ENCODE data around the gene DNAJB2. TPM values are rescaled to one million over a fixed set of nuclear protein-coding genes. Genes with fewer than 3 reads are reported as not detected.
A peak's percentile ranks its signal among the peaks of the same experiment; 100 is the strongest.
"Not testable (repeated sequence)": the region's sequence is repeated elsewhere in the genome, so short reads cannot be mapped to it uniquely, and the experiment has no call there.

DNAJB2 gene
- total RNA-seq, 2 experiments from 2014 or later = 43.5 to 51.1 TPM

- Mint-ChIP-seq H3K4me3 (no peak overlapping the region), H3K9me3 (ENCODE audit: insufficient read depth) (no peaks in the 10 kb centered on the region), H3K27me3 (ENCODE audit: low read depth) (no peaks in the 10 kb centered on the region), H3K4me1 (ENCODE audit: low read depth) (peaks cover 15% of the 10 kb centered on the region), H3K36me3 (ENCODE audit: low read depth) (peaks cover 26% of the 10 kb centered on the region), H3K27ac (no peak overlapping the region)
- ChIA-PET CTCF (interaction anchor here (13.6 kb wide), 1 partner anchor 8 kb away, joined by 239 read pairs; no protein-coding TSS in a partner anchor), POLR2A (interaction anchor here (1.0 to 1.7 kb wide), 2 partner anchors 9 to 33 kb away, joined by 3 to 5 read pairs; partner anchors contain the start of gene TUBA4B)
- DNase-seq (no peak), ATAC-seq (no peak)
Measured at GRCh38 chr2:219285373-219285735, 6.2 kb downstream of the DNAJB2 start.

DNA sequence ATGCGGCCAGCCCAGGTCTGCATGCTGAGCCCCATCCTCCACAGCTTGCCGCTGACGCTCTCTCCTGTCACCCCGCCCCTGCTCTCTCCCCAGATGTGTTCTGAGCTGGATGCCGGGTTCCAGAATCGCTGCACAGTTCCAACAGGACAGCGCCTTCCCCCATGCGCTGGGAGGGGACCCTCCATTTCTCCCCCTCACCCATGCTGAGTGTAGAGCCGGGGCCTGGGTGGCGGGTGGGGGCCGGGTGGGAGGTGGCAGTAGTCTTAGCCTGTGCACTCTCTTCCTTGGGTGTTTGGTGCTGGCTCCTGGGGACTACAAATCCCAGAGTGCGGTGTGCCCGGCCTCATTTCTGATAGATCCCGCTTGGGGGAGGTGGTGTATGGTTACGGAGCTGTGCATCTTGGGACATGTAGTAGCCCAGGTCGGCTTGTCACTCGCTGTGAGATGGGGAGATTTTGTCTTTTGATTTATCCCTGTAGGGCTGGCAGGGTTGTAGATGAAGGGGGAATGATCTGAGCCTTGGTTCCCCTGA lies 6.8 kb downstream of the DNAJB2 start:
- H3K4me1 Mint-ChIP-seq (ENCODE audit: low read depth) = peaks cover 12% of the 10 kb centered on the region
- H3K27ac Mint-ChIP-seq = no peak overlapping the region
- no peaks in the 10 kb centered on the region for H3K27me3 Mint-ChIP-seq (ENCODE audit: low read depth)
- no peak for DNase-seq
- H3K36me3 Mint-ChIP-seq (ENCODE audit: low read depth) = peaks cover 22% of the 10 kb centered on the region
- ChIA-PET POLR2A (interaction anchor here (1.0 to 1.7 kb wide), 2 partner anchors 9 to 40 kb away, joined by 3 to 5 read pairs; partner anchors contain the start of gene STK16), CTCF (interaction anchor here (0.6 to 13.6 kb wide), 3 partner anchors 7 to 74 kb away, joined by 3 to 239 read pairs (median 3); no protein-coding TSS in a partner anchor)
- no peak overlapping the region for H3K4me3 Mint-ChIP-seq
- H3K9me3 Mint-ChIP-seq (ENCODE audit: insufficient read depth) = no peaks in the 10 kb centered on the region
- ATAC-seq = no peak

GRCh38 chr2:219286436-219287115 lies 7.4 kb downstream of the DNAJB2 start:
- CTCF ChIA-PET = interaction anchor here (0.6 to 13.6 kb wide), 4 partner anchors 7 to 75 kb away, joined by 3 to 239 read pairs (median 5); no protein-coding TSS in a partner anchor
- H3K9me3 Mint-ChIP-seq (ENCODE audit: insufficient read depth) = no peaks in the 10 kb centered on the region
- ATAC-seq (no peak), DNase-seq (no peak)
- H3K4me1 Mint-ChIP-seq (ENCODE audit: low read depth) = peaks cover 6% of the 10 kb centered on the region
- POLR2A ChIA-PET = interaction anchor here (0.8 to 1.7 kb wide), 3 partner anchors 8 to 69 kb away, joined by 3 to 5 read pairs (median 3); partner anchors contain the start of gene STK16
- H3K4me3 Mint-ChIP-seq = no peak overlapping the region
- H3K27me3 Mint-ChIP-seq (ENCODE audit: low read depth) = no peaks in the 10 kb centered on the region
- H3K36me3 Mint-ChIP-seq (ENCODE audit: low read depth) = peaks cover 16% of the 10 kb centered on the region
- no peak overlapping the region for H3K27ac Mint-ChIP-seq

- H3K36me3 Mint-ChIP-seq (ENCODE audit: low read depth) = peaks cover 15% of the 10 kb centered on the region
- not testable (repeated sequence) for H3K27ac Mint-ChIP-seq; ATAC-seq; H3K4me1 Mint-ChIP-seq (ENCODE audit: low read depth); H3K4me3 Mint-ChIP-seq; H3K27me3 Mint-ChIP-seq (ENCODE audit: low read depth); DNase-seq; H3K9me3 Mint-ChIP-seq (ENCODE audit: insufficient read depth)
- ChIA-PET POLR2A (interaction anchor here (0.8 to 1.0 kb wide), 2 partner anchors 41 to 69 kb away, joined by 3 read pairs; partner anchors contain the start of gene STK16), CTCF (interaction anchor here (1.1 to 13.6 kb wide), 3 partner anchors 6 to 13 kb away, joined by 3 to 239 read pairs (median 7); no protein-coding TSS in a partner anchor)
Measured at GRCh38 chr2:219287116-219287440, 7.9 kb downstream of the DNAJB2 start.

DNA sequence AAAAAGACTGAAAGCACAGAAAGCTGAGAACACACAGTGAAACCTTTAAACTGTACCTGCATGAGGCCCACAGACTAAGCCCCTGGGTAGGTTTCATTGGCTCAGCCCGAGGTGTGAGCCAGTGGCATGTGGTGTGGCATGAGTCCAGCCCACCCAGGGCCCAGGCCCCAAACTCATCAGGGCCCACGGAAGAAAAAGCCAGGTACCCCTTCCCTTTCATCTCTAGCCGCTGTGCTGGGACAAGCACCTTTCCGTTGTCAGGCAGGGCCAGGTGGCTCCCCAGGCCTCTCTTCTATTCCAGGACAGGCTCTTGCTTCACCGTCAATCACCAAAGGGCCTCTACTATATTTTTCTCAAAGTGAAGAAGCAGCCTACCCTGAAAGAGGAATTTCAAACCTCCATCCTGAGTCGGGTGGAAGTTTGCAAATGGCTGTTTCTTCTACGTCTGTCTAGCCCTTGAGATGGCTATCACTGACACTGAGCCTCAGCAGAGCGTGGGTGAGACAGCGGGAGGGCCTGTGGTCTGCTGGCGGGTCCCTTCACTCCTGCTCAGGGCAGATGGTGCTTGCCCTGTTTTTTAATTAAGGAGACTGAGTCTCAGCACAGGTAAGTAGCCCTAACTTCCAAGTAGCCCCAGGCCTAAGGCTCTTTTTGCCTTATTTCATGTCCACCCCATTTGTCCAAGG lies 8.6 kb downstream of the DNAJB2 start:
- CTCF ChIA-PET = interaction anchor here (1.5 kb wide), 1 partner anchor 12 kb away, joined by 7 read pairs; no protein-coding TSS in a partner anchor
- H3K4me3 Mint-ChIP-seq = no peak overlapping the region
- H3K4me1 Mint-ChIP-seq (ENCODE audit: low read depth) = peaks cover 5% of the 10 kb centered on the region
- no peaks in the 10 kb centered on the region for H3K27me3 Mint-ChIP-seq (ENCODE audit: low read depth)
- POLR2A ChIA-PET = interaction anchor here (1.2 kb wide), 1 partner anchor 34 kb away, joined by 3 read pairs; the partner anchor contains the start of gene TUBA4A
- DNase-seq (no peak), ATAC-seq (no peak)
- H3K9me3 Mint-ChIP-seq (ENCODE audit: insufficient read depth) = no peaks in the 10 kb centered on the region
- H3K27ac Mint-ChIP-seq = no peak overlapping the region
- peaks cover 11% of the 10 kb centered on the region for H3K36me3 Mint-ChIP-seq (ENCODE audit: low read depth)

GRCh38 chr2:219289195-219289536 lies 10.0 kb downstream of the DNAJB2 start:
- ChIA-PET CTCF (no interaction called here), POLR2A (no interaction called here)
- Mint-ChIP-seq H3K36me3 (ENCODE audit: low read depth) (peaks cover 1% of the 10 kb centered on the region), H3K9me3 (ENCODE audit: insufficient read depth) (no peaks in the 10 kb centered on the region), H3K4me1 (ENCODE audit: low read depth) (peaks cover 7% of the 10 kb centered on the region), H3K27ac (no peak overlapping the region), H3K27me3 (ENCODE audit: low read depth) (no peaks in the 10 kb centered on the region), H3K4me3 (no peak overlapping the region)
- no peak for DNase-seq
- no peak for ATAC-seq

DNA sequence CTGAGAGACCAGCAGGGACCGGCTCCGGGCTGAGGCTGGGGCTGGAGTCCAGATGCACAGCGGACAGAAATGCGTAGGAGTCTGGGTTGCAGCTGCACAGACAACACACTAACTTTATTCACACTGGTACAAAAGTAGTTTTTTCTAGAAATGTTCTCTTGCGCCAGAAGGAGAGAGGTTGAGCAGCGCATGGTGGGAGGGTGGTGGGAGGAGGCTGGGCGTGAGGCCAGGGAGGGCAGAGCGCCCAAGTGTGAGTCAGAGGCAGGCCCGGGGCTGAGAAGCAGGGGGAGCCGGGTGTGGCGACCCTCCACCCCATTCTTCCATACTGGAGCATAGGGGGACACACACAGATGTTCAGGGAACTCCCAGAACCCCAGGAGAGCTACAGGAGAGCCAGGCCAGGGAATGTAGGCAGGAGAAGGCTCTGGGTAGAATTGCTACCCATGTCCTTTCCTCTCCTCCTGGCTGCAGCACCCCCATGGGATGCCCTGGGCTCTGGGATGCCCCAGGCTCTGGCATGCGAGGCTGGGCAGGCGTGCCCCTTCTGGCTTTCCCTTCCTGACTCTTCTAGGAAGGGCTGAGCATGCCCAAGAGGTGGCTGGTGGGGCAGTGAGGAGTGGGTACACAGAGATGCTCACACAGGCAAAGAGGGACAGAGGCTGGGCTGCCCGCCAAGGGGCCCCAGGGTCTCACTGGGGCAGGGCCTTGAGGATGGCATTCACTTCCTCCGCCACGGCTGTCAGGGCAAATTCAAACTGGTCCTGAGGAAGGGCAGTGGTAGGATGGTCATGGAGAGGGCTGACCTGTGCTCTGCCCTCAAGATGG lies 10.6 kb downstream of the DNAJB2 start:
- no peak for DNase-seq
- POLR2A ChIA-PET = interaction anchor here (0.6 kb wide), 1 partner anchor 15 kb away, joined by 3 read pairs; no protein-coding TSS in a partner anchor
- Mint-ChIP-seq H3K36me3 (ENCODE audit: low read depth) (peaks cover 1% of the 10 kb centered on the region), H3K27ac (no peak overlapping the region), H3K4me1 (ENCODE audit: low read depth) (peaks cover 10% of the 10 kb centered on the region), H3K27me3 (ENCODE audit: low read depth) (no peaks in the 10 kb centered on the region), H3K4me3 (no peak overlapping the region), H3K9me3 (ENCODE audit: insufficient read depth) (no peaks in the 10 kb centered on the region)
- no peak for ATAC-seq
- CTCF ChIA-PET = interaction anchor here (6.1 kb wide), 1 partner anchor 9 kb away, joined by 239 read pairs; the partner anchor contains the start of gene DNAJB2

DNA sequence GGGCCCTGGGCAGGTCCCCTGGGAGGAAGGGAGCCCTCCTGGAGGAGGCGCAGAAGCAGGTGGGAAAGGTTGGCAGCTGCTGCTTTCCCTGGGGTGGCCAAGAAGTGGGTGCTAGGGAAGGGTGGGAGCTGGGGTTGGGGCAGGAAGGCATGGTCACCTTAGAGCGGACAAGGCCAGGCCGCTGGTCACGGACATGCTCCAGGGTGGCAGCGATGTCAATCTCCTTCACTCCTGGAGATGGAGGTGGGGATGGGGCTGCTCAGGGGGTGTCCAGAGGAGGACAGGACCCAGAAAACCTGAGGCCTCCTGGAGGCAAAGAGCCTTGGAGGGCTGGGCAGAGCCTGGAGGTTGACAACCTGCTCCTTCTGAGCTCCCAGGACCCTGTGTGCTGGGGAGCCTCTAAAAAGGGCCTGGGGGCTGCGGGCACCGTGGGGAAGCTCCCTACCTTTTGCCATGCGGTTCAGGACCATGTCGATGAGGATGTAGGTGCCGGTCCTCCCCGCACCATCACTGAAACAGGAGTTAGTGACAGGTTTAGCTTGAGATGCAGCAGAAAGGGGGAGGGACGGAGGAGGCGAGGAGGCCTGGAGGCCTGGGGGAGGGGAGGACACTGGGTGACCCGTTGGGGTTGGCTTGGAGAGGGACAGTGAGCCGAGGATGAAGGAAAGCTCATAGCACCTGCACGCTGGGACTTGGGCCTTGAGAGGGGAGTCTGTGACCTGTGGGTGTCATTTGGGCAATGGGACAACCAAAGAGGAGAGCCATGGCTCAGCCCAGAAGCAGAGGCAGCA lies 11.4 kb downstream of the DNAJB2 start:
- H3K27me3 Mint-ChIP-seq (ENCODE audit: low read depth) = peaks cover 1% of the 10 kb centered on the region
- POLR2A ChIA-PET = interaction anchor here (0.6 kb wide), 1 partner anchor 14 kb away, joined by 3 read pairs; no protein-coding TSS in a partner anchor
- no peak for DNase-seq
- H3K27ac Mint-ChIP-seq = peak overlapping the region; percentile 46
- no peak overlapping the region for H3K4me3 Mint-ChIP-seq
- peaks cover 17% of the 10 kb centered on the region for H3K4me1 Mint-ChIP-seq (ENCODE audit: low read depth)
- no peaks in the 10 kb centered on the region for H3K9me3 Mint-ChIP-seq (ENCODE audit: insufficient read depth)
- CTCF ChIA-PET = interaction anchor here (1.2 to 6.1 kb wide), 2 partner anchors 10 to 61 kb away, joined by 5 to 239 read pairs; partner anchors contain the start of genes ANKZF1, ATG9A and DNAJB2
- no peaks in the 10 kb centered on the region for H3K36me3 Mint-ChIP-seq (ENCODE audit: low read depth)
- no peak for ATAC-seq

DNA sequence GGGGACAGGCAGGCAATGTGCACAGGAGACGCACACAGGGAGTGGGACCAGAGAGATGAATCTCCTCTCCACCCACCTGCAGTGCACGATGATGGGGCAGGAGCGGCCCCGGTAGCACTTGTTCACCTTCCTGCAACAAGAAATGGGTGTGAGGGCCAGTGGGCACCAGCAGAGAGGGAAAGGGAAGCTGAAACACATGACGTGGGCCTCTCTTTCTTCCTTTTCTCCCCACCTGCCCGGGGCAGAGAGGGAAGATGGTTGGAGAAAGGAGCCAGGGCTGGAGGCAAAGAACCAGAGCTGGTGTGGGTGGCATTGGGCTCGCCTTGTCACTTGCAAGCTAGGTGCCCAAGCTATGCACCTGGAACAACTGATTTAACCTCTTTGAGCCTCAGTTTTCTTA lies 12.2 kb downstream of the DNAJB2 start:
- Mint-ChIP-seq H3K27me3 (ENCODE audit: low read depth) (peaks cover 3% of the 10 kb centered on the region), H3K36me3 (ENCODE audit: low read depth) (no peaks in the 10 kb centered on the region), H3K4me1 (ENCODE audit: low read depth) (peaks cover 20% of the 10 kb centered on the region), H3K27ac (no peak overlapping the region), H3K9me3 (ENCODE audit: insufficient read depth) (no peaks in the 10 kb centered on the region), H3K4me3 (no peak overlapping the region)
- DNase-seq (no peak), ATAC-seq (no peak)
- ChIA-PET CTCF (interaction anchor here (1.2 to 6.1 kb wide), 5 partner anchors 9 to 132 kb away, joined by 4 to 239 read pairs (median 5); partner anchors contain the start of genes ANKZF1, ATG9A, DNAJB2 and GLB1L), POLR2A (interaction anchor here (0.6 kb wide), 1 partner anchor 59 kb away, joined by 3 read pairs; no protein-coding TSS in a partner anchor)

DNA sequence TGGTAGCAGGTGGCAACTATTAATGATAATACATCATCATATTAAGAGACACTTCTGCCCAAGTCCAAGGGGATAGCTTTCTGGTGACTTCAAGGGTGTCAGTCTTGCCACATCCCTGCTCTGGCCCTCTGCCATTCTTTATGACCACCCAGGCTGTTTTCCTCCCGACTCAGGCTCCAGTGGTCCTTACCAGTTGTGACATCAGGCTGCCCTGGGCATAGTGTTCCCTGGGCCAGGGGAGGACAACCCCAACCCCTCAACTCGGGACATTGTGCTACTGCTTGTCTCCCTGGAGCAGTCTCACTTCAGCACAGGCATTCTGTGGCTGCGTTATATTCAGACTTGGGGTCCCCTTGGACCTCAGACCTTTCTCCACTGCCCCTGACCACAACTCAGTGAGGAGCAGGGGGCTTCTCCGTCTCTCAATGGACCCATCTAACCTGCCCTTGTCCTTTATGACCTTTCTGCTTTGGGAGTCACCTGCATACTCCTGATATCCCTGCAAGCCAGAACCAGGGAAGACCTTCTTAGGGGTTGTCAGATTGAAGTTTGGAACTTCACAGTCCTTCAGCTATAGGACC lies 12.8 kb downstream of the DNAJB2 start:
- POLR2A ChIA-PET = interaction anchor here (0.6 kb wide), 1 partner anchor 60 kb away, joined by 3 read pairs; no protein-coding TSS in a partner anchor
- H3K4me3 Mint-ChIP-seq = no peak overlapping the region
- CTCF ChIA-PET = interaction anchor here (1.2 to 6.1 kb wide), 5 partner anchors 9 to 133 kb away, joined by 4 to 239 read pairs (median 5); partner anchors contain the start of genes ANKZF1, ATG9A, DNAJB2 and GLB1L
- no peaks in the 10 kb centered on the region for H3K36me3 Mint-ChIP-seq (ENCODE audit: low read depth)
- H3K27me3 Mint-ChIP-seq (ENCODE audit: low read depth) = peaks cover 3% of the 10 kb centered on the region
- ATAC-seq (no peak), DNase-seq (no peak)
- no peak overlapping the region for H3K27ac Mint-ChIP-seq
- peaks cover 24% of the 10 kb centered on the region for H3K4me1 Mint-ChIP-seq (ENCODE audit: low read depth)
- no peaks in the 10 kb centered on the region for H3K9me3 Mint-ChIP-seq (ENCODE audit: insufficient read depth)

Data from activated CD8-positive, alpha-beta T cell treated with anti-CD3 and anti-CD28 coated beads, Interleukin-2, amount 10 ng/mL, durations not matched to agents 7 days and 5 days (primary cell).